DND-41 (cell line): ENCODE measurements around the gene PCNT.

ENCODE experiments used
- EZH2 ChIP-seq: IDR thresholded peaks from 3 replicates; pipeline ENCODE4 v1.6.1; 2012; ENCODE audit warnings: borderline replicate concordance, low read depth, mild to moderate bottlenecking, moderate library complexity, low read length, inconsistent platforms; ENCODE audit not compliant: severe bottlenecking
- TF ChIP-seq, protein P1 (sequence below): IDR thresholded peaks from 2 replicates; pipeline ENCODE4 v1.5.1; 2012; ENCODE audit warnings: borderline replicate concordance, low read length, moderate library complexity, mild to moderate bottlenecking; ENCODE audit not compliant: poor library complexity, severe bottlenecking; ENCODE audit errors: extremely low read depth

DNA sequence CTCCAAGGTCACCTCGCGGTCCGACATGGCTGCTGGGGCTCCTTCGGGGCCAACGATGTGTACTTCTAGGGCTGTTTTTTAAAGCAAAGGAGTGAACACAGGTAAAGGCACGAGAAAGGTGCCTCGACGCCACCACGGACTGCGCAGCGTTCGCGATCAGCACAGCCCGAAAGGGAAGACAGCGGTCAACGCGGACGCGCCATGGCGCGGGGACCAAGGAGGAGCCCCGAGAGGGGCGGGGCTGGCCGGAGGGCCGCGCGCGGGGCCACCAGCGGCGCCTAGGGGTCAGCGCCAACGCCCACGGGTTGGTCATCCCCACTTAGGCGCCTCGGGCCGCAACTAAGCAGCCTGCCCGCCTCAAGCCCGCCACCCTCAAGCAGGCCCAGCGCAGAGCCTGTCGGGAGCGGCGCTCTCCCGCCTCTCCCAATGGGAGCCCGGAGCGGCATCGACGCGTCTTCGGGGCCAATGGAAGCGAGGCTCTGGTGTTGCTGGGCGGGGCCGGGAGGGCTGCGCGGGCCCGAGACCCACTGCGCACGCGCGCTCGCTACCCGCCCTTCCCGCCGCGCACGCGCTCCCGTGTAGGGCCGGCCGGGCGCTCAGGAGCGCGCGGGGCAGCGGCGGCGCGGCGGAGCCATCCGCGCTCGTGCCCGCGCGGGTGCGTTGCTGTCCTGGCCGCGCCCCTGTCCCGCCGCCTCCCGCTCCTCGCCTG, 134.5 kb downstream of the PCNT start, which contains the start of gene DIP2A:
- TF ChIP-seq, protein P1, sequence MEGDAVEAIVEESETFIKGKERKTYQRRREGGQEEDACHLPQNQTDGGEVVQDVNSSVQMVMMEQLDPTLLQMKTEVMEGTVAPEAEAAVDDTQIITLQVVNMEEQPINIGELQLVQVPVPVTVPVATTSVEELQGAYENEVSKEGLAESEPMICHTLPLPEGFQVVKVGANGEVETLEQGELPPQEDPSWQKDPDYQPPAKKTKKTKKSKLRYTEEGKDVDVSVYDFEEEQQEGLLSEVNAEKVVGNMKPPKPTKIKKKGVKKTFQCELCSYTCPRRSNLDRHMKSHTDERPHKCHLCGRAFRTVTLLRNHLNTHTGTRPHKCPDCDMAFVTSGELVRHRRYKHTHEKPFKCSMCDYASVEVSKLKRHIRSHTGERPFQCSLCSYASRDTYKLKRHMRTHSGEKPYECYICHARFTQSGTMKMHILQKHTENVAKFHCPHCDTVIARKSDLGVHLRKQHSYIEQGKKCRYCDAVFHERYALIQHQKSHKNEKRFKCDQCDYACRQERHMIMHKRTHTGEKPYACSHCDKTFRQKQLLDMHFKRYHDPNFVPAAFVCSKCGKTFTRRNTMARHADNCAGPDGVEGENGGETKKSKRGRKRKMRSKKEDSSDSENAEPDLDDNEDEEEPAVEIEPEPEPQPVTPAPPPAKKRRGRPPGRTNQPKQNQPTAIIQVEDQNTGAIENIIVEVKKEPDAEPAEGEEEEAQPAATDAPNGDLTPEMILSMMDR, result no peak
- no peak for TF ChIP-seq EZH2
